ENCODE results near the gene GAS2L2. TPM values are rescaled to one million over a fixed set of nuclear protein-coding genes. Genes with fewer than 3 reads are reported as not detected.

GAS2L2 gene
- total RNA-seq, 1 experiment from 2014 or later, result not detected

DNA sequence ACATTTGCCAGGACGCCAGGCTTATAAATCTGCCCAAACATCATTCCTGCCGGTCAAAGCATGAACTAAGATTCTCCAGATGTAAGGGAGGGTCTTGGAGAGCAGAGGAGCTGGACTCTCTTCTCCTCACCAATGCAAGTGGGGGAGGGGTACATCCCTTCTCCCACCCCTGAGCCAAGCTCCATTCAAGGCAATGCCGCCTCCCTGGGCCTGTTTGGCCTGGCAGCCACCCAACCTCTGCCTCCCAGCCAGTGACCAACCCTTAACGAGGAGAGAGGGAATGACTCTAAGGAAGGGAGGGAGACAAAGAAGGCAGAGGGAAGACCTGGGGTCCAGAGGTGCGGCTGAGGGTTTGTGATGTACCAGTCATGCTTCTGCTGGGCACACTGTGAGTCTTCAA lies 21.5 kb upstream of the GAS2L2 start:
- Histone ChIP-seq H3K9me3 (ENCODE audit: control insufficient read depth, insufficient read depth, low read depth, low read length) (no peaks in the 10 kb centered on the region), H3K27me3 (ENCODE audit: control insufficient read depth, insufficient read depth, low read length) (no peaks in the 10 kb centered on the region), H3K36me3 (ENCODE audit: control insufficient read depth, insufficient read depth, low read length) (no peaks in the 10 kb centered on the region), H3K4me3 (ENCODE audit: low read depth in 2 of 2, low read length in 2 of 2) (no peak overlapping the region), H3K4me1 (ENCODE audit: control insufficient read depth, insufficient read depth, low read length) (0 out of 2 replicates have a peak, but pooled peaks cover 7% of the 10 kb centered on the region), H3K27ac (ENCODE audit: low read length) (no peak overlapping the region)
- intact Hi-C loops (cut with micrococcal nuclease; ENCODE audit: unreplicated experiment), result no loop called here
- ATAC-seq, result no peak
- in situ Hi-C loops (cut with HindIII; ENCODE audit: low pct_unique_long_range_greater_than_20kb, low sequenced_read_pairs), result no loop called here
- ChIA-PET POLR2A (interaction anchor here (0.6 kb wide), 1 partner anchor 34 kb away, joined by 3 read pairs; no protein-coding TSS in a partner anchor), CTCF (interaction anchor here (1.2 kb wide), 1 partner anchor 10 kb away, joined by 4 read pairs; no protein-coding TSS in a partner anchor)
- DNase-seq (ENCODE audit: low read depth, low spot score), result no peak
- BruUV-seq (replicated peaks), result no TSS peak
- TF ChIP-seq TCF7L2 (IDR thresholded peaks at IDR 0.05; ENCODE audit: low read depth, low read length) (no peak), SIN3A (IDR thresholded peaks at IDR 0.05; ENCODE audit: borderline replicate concordance, insufficient read depth, low read depth, low read length) (no peak), POLR2AphosphoS5 (IDR thresholded peaks at IDR 0.05; ENCODE audit: low read depth, low read length) (no peak)
- TF ChIP-seq, protein P1, sequence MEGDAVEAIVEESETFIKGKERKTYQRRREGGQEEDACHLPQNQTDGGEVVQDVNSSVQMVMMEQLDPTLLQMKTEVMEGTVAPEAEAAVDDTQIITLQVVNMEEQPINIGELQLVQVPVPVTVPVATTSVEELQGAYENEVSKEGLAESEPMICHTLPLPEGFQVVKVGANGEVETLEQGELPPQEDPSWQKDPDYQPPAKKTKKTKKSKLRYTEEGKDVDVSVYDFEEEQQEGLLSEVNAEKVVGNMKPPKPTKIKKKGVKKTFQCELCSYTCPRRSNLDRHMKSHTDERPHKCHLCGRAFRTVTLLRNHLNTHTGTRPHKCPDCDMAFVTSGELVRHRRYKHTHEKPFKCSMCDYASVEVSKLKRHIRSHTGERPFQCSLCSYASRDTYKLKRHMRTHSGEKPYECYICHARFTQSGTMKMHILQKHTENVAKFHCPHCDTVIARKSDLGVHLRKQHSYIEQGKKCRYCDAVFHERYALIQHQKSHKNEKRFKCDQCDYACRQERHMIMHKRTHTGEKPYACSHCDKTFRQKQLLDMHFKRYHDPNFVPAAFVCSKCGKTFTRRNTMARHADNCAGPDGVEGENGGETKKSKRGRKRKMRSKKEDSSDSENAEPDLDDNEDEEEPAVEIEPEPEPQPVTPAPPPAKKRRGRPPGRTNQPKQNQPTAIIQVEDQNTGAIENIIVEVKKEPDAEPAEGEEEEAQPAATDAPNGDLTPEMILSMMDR (IDR thresholded peaks at IDR 0.05), result no peak
- TF ChIP-seq, protein P2, sequence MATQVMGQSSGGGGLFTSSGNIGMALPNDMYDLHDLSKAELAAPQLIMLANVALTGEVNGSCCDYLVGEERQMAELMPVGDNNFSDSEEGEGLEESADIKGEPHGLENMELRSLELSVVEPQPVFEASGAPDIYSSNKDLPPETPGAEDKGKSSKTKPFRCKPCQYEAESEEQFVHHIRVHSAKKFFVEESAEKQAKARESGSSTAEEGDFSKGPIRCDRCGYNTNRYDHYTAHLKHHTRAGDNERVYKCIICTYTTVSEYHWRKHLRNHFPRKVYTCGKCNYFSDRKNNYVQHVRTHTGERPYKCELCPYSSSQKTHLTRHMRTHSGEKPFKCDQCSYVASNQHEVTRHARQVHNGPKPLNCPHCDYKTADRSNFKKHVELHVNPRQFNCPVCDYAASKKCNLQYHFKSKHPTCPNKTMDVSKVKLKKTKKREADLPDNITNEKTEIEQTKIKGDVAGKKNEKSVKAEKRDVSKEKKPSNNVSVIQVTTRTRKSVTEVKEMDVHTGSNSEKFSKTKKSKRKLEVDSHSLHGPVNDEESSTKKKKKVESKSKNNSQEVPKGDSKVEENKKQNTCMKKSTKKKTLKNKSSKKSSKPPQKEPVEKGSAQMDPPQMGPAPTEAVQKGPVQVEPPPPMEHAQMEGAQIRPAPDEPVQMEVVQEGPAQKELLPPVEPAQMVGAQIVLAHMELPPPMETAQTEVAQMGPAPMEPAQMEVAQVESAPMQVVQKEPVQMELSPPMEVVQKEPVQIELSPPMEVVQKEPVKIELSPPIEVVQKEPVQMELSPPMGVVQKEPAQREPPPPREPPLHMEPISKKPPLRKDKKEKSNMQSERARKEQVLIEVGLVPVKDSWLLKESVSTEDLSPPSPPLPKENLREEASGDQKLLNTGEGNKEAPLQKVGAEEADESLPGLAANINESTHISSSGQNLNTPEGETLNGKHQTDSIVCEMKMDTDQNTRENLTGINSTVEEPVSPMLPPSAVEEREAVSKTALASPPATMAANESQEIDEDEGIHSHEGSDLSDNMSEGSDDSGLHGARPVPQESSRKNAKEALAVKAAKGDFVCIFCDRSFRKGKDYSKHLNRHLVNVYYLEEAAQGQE (IDR thresholded peaks at IDR 0.05; ENCODE audit: insufficient read depth in 1 of 2, low read depth in 2 of 2, low read length in 1 of 2), result no peak

- in situ Hi-C loops (cut with HindIII; ENCODE audit: low pct_unique_long_range_greater_than_20kb, low sequenced_read_pairs), result no loop called here
- ATAC-seq (no peak), DNase-seq (ENCODE audit: low read depth, low spot score) (no peak)
- H3K27ac ChIP-seq (ENCODE audit: low read length), result no peak overlapping the region
- no peak for TF ChIP-seq TCF7L2 (IDR thresholded peaks at IDR 0.05; ENCODE audit: low read depth, low read length)
- TF ChIP-seq, protein P2 (IDR thresholded peaks at IDR 0.05; ENCODE audit: insufficient read depth in 1 of 2, low read depth in 2 of 2, low read length in 1 of 2), result no peak
- TF ChIP-seq SIN3A (IDR thresholded peaks at IDR 0.05; ENCODE audit: borderline replicate concordance, insufficient read depth, low read depth, low read length), result no peak
- TF ChIP-seq, protein P1 (IDR thresholded peaks at IDR 0.05), result no peak
- TF ChIP-seq POLR2AphosphoS5 (IDR thresholded peaks at IDR 0.05; ENCODE audit: low read depth, low read length), result no peak
- BruUV-seq (replicated peaks), result no TSS peak
- intact Hi-C loops (cut with micrococcal nuclease; ENCODE audit: unreplicated experiment), result no loop called here
- H3K4me3 ChIP-seq (ENCODE audit: low read depth in 2 of 2, low read length in 2 of 2), result no peak overlapping the region
- H3K4me1 ChIP-seq (ENCODE audit: control insufficient read depth, insufficient read depth, low read length), result 0 out of 2 replicates have a peak, but pooled peaks cover 7% of the 10 kb centered on the region
- H3K36me3 ChIP-seq (ENCODE audit: control insufficient read depth, insufficient read depth, low read length), result no peaks in the 10 kb centered on the region
- ChIA-PET CTCF (interaction anchor here (1.2 kb wide), 1 partner anchor 10 kb away, joined by 4 read pairs; no protein-coding TSS in a partner anchor), POLR2A (no interaction called here)
- no peaks in the 10 kb centered on the region for H3K27me3 ChIP-seq (ENCODE audit: control insufficient read depth, insufficient read depth, low read length)
- H3K9me3 ChIP-seq (ENCODE audit: control insufficient read depth, insufficient read depth, low read depth, low read length), result no peaks in the 10 kb centered on the region
Measured at GRCh38 chr17:35773679-35774425, 20.8 kb upstream of the GAS2L2 start.

All from Panc1 (cell line).